Stimulated activated CD4-positive, alpha-beta T cell treated with anti-CD3 and anti-CD28 coated beads, Interleukin-1b, Interleukin-23, amount 100 ng/mL, for 24 hours (primary cell): ENCODE data around the gene GPSM3.
"Not testable (repeated sequence)": the region's sequence is repeated elsewhere in the genome, so short reads cannot be mapped to it uniquely, and the experiment has no call there.

Experiments used
- DNase-seq, 4 experiments: peaks; one replicate each; pipeline ENCODE4 v3.0.0-alpha.2; 2020; ENCODE audit warnings: low read depth in 4 of 4, low spot score in 1 of 4

GPSM3 gene

GRCh38 chr6:32152769-32153563, 39.5 kb downstream of the GPSM3 start:
- DNase-seq = no peak

- no peak for DNase-seq
Measured at GRCh38 chr6:32151863-32152768, 40.3 kb downstream of the GPSM3 start, which contains the start of gene PRRT1. PRRT1 (minus strand) TSS chr6:32151939; CDS start chr6:32151827, 112 bp downstream.

- no peak for DNase-seq
Measured at GRCh38 chr6:32151181-32151862, 41.1 kb downstream of the GPSM3 start.

- no peak for DNase-seq
Measured at GRCh38 chr6:32149932-32150870, 42.2 kb downstream of the GPSM3 start.

- DNase-seq = no peak
Measured at GRCh38 chr6:32149092-32149755, 43.2 kb downstream of the GPSM3 start.

GRCh38 chr6:32148289-32149091, 44.0 kb downstream of the GPSM3 start:
- DNase-seq = peak in 3 of 4 experiments; percentile 51 to 55 (median 54)

- DNase-seq = no peak
Measured at GRCh38 chr6:32147401-32148132, 44.9 kb downstream of the GPSM3 start.

- no peak for DNase-seq
Measured at GRCh38 chr6:32146687-32147086, 45.8 kb downstream of the GPSM3 start.

GRCh38 chr6:32146287-32146686, 46.2 kb downstream of the GPSM3 start:
- no peak for DNase-seq

GRCh38 chr6:32144238-32144637, 48.2 kb downstream of the GPSM3 start:
- not testable (repeated sequence) for DNase-seq
